ENCODE results near the gene ERVW-1. TPM values are rescaled to one million over a fixed set of nuclear protein-coding genes. Genes with fewer than 3 reads are reported as not detected.
"Not testable (repeated sequence)": the region's sequence is repeated elsewhere in the genome, so short reads cannot be mapped to it uniquely, and the experiment has no call there.

The ERVW-1 gene
- total RNA-seq, 1 experiment from 2014 or later: not detected

DNA sequence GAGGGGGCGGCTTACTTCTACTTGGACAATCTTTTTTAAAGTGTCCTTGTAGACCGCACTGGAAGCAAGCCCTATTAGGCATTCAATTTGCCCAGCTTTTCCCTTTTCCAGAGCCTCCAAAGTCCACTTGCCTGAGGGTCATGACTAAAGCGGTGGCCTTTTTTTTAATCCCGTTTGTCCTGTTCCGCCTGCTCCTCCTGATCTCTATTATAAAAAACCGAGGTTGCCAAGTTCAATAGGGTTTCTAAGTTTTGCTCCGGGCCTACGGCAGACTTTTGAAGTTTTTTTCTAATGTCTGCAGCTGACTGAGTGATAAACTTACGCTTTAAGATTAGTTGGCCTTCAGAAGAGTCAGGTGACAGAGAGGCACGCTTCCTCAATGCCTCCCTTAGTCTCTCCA is 3.8 kb downstream of the ERVW-1 start:
- not testable (repeated sequence) for DNase-seq (ENCODE audit: low read depth)

DNA sequence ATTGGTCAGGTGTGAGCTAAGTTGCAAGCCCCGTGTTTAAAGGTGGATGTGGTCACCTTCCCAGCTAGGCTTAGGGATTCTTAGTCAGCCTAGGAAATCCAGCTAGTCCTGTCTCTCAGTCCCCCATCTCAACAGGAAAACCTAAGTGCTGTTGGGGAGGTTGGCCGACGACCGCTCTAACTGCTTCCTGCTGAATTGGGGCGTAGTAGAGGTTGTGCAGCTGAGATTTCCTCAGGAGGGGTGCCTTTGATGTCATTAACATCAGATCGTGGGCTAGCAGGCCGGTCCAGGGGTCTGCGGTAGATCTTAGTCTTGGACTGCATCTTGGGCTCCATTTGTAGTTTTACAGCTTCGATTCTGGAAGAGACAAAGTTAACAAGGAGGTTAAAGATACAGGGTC is 9.2 kb downstream of the ERVW-1 start:
- DNase-seq (ENCODE audit: low read depth): not testable (repeated sequence)

DNA sequence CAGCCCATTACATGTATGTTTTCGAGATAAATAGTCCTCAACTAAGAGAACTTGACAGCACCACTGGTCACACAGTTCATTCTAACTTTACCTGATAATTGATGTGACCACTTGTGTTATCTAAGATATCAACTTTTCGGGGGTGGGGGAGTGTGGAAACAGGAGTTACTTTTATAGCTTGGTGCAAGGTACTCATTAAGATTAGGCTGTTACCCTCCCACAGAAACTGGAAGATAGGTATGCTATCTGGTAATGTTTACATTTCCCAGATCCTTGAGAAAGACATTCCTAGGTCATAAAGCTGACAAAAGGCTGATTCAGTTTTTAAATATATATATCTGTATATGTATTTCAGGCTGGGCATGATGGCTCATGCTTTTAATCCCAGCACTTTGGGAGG is 11.1 kb downstream of the ERVW-1 start:
- DNase-seq (ENCODE audit: low read depth): no peak

DNA sequence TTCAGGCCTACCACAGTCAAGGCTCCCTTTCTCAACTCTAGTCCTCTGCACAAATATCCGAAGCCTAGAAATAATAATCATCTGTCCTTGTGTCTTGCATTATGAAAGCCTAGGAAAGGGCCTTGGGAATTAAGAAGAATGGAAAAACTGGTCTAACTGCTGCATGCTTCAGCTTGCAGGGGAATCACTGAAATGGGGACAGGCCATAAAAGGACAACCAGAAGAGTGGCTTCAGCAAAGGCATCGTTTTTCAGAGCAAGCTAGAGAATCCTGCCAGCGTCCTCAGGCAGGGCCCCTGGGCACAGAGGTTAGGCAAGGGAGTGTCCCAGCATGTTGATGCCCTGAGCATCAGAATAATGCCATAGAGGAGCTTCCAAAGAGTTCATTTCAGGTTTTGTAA is 13.2 kb downstream of the ERVW-1 start:
- DNase-seq (ENCODE audit: low read depth): no peak

DNA sequence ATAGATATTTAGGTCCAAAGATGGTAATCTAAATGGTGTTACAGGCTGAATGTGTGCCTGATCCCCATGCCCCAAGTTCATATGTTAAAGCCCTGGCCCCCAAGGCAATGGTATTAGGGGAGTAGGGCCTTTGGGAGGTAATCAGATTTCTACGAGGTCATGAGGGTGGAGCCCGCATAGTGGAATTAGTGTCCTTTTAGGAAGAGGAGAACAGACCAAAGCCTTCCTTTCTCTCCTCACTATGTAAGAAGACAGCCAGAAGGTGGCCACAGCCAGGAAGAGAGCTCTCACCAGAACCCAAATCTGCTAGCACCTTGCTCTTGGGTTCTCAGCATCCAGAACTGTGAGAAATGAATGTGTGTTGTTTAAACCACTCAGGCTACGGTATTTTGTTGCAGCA is 15.2 kb downstream of the ERVW-1 start:
- DNase-seq (ENCODE audit: low read depth): no peak

DNA sequence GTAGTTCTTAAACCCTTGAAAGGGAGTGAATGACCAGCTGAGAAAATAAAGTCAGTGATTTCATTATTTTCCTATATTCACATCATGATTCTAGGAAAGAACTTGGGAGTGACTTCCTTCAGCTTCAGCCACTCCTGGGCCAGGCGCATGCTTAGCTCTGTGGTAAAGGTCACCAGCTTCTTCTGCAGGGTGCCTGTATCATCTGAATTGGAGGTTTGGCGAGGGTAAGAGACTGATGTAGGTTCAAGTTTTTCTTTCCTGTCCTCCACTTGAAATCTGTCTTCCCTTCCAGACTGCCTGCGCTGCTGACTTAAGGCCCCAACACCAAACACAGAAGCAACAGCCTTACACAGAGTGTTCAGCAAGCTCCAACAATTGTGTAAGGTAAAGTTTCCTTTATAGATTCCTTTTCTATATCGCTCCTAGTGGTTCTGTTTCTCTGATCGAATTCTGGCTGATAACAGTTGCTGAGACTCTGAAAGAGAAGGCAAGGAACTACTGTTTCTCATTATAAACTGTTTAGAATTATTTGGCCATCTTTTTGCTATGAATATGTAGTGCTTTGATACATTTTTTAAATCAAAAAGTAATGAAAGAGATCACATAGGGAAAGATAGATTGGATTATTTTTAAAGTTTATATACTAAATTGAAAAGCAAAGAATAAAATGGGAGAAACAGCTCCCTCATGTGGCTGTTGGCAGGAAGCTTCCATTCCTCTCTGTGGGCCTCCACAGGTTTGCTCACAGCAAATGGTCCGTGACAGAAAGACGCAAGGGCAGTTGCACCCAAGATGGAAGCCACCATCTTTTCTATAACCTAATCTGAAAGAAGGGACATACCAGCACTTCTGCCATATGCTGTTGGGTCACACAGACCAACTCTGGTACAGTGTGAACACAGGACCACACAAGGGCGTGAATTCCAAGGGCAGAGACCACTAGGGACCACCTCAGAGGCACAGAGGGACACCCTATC is 16.4 kb downstream of the ERVW-1 start:
- DNase-seq (ENCODE audit: low read depth): peak; percentile 50

DNA sequence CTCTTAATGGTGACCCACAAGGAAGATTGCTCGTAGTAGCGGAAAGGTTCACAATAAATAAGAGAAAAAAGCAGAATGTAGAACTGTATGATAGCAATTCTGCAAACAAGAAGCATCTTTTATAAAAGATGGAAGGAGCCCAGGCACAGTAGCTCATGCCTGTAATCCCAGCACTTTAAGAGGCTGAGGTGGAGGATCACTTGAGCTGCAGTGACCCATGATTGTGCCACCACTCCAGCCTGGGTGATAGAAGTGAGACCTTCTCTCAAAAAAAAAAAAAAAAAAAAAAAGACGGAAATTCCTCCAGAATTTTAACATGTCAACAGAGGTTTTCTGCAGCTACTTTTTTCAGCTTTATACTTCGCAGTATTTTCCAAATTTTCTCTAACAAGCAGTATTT is 17.2 kb downstream of the ERVW-1 start:
- no peak for DNase-seq (ENCODE audit: low read depth)

DNA sequence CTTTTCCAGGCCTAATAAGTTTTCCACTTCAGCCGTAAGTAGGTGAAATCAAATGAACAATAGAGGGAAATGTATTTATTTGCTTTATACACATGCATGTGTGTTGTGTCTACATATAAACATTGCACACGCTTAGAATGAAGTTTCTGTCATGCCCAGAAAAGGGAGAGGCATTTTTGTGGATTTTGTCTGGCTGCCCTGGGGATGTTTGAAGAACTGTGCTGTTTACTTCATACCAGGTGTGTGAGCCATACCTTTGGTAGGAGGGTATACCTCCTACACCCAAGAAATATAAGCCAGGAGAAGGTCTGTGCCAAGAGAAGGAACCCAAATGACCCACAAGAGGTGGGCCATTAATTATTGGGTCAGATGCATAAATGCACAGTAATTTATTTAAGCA is 17.6 kb downstream of the ERVW-1 start:
- DNase-seq (ENCODE audit: low read depth): no peak

DNA sequence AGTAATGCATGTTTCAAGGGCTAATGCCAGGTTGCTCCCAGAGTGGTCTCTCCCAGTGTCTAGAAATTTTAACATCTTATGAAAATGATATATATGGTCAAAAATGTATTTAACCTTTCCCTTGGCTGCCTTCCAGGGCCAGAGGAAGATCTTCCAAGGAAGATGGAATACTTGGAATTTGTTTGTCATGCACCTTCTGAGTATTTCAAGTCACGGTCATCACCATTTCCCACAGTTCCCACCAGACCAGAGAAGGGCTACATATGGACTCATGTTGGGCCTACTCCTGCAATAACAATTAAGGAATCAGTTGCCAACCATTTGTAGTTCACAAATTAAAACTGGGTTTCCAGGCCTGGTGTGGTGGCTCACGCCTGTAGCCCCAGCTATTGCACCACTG is 21.5 kb downstream of the ERVW-1 start:
- no peak for DNase-seq (ENCODE audit: low read depth)

DNA sequence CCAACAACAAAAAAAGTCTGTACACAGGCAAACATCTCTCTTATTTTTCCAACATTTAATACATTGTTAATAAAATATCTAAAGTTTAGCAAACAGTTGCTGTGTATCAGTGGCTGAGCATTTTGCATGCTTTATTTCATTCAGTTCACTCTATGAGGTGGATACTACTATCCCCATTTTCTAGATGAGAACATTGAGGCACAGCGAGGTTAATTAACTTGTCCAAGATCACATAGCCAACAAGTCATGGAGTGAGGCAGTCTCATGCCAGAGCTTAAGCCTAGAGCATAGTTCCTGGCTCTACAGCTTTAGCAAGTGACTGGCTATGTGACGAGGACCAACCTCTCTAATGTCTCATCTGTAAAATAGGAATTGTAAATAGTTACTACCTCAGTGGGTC is 26.1 kb downstream of the ERVW-1 start:
- DNase-seq (ENCODE audit: low read depth): no peak

DNA sequence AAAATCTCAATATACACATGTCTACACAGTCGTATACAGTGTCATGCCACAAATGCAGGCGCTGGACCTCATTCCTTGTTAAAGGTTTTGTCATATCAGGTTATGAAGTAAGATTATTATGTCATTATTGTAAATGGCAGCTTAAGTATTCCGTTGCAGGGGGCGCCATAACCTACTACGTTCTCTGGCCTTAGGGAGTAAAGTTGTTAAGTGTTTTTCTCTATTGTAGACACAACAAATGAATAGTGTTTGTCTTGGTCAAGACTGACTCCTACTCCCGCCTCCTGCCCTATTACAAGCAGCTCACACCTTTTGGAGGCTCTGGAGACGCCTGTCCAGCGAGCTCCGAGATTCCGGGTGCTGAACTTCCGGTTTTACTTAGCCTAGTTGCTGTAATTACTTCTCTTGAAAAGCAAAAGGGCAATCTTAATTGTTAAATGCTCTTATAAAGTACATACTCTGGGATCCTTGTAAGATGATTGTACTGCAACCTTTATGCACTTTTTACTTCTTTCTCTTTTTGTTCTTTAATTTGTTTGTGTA is 29.5 kb downstream of the ERVW-1 start:
- DNase-seq (ENCODE audit: low read depth): peak; percentile 23

DNA sequence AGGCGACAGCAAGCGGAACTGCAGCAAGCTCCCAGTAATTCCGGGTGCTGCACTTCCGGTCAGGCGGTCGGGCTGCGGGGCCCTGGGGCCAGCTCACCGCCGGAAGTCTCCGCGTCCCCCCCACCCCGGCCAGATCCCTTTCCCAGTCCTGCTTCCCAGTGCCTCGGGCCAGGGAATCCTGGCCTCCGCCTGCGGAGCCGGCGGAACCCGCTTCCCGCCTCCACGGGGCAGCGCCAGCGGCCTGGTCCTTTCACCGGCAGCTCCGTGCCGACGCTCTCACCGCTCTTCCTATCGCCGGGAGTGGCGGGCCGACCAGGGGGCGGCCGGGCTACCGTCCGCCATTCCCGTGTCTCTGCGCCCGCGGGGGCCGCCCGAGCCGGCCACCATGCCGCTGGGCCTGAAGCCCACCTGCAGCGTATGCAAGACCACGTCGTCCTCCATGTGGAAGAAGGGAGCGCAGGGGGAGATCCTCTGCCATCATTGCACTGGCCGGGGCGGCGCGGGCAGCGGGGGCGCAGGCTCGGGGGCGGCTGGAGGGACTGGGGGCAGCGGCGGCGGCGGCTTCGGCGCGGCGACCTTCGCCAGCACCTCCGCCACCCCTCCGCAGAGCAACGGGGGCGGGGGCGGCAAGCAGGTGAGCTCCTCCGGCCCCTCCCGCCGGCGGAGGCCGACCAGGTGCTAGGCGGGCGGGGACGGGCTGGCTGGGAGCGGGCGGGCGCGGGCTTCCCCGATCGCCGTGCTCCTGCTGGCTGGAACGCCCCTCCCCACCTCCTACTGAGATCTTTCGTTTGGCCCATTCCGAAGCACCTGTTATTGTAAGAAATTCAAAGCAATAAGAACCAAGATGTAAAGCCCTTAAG is 30.2 kb downstream of the ERVW-1 start, which contains the start of gene GATAD1:
TSS of gene GATAD1 (plus strand) at position 138 of the 860 bp plus-strand sequence. CDS start at position 386, 248 bp downstream.
- peak; percentile 91 for DNase-seq (ENCODE audit: low read depth)

DNA sequence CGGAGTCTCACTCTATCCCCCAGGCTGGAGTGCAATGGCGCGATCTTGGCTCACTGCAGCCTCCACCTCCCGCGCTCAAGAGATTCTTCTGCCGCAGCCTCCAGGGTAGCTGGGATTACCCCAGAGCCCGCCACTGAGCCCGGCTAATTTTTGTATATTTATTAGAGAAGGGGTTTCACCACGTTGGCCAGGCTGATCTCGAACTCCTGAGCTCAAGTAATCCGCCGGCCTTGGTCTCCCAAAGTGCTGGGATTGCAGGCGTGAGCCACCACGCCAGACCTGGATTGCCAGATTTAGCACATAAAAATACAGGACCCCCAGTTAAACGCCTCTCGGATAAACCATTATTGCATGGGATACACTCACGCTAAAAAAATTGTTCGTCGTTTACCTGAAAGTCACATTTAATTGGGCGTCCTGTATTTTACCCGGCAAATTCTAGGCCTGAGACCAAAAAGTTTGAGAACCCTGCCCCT is 30.8 kb downstream of the ERVW-1 start:
- DNase-seq (ENCODE audit: low read depth): no peak

DNA sequence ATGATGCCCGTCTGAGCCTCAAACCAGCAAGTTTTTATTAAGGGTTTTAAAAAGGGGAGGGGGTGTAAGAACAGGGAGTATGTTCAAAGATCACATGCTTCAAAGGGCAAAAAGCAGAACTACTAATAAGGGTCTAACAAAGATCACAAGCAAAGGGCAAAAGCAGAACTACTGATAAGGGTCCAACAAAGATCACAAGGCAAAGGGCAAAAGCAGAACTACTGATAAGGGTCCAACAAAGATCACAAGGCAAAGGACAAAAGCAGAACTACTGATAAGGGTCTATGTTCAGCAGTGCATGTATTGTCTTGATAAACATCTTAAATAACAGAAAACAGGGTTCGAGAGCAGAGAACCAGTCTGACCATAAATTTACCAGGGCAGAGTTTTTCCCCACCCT is 35.0 kb downstream of the ERVW-1 start:
- DNase-seq (ENCODE audit: low read depth): not testable (repeated sequence)

DNA sequence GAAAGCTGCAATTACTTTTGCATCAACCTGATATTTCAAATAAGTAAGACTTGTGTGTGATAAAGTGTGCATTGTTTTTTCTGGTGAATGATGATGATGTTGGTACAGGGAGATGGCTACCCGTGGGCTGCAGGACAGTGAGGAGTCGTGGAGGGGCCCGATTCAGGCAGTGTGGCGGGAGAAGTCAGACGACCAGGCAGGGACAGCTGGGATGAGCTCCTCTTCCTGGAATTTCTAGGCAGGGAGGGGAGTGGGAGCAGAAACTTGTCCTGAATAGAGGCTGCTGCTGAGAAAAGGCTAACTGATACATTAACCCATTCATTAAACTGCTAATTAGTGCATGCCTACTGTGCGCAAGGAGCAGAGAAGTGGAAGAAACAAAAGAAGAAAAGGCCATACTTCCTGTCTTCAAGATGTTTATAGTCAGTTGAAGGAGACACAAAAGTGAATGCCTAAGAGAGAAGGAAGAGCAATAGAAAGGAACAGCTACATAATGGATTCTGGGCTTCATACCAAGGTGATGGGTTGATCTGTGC is 39.7 kb downstream of the ERVW-1 start:
- DNase-seq (ENCODE audit: low read depth): no peak

DNA sequence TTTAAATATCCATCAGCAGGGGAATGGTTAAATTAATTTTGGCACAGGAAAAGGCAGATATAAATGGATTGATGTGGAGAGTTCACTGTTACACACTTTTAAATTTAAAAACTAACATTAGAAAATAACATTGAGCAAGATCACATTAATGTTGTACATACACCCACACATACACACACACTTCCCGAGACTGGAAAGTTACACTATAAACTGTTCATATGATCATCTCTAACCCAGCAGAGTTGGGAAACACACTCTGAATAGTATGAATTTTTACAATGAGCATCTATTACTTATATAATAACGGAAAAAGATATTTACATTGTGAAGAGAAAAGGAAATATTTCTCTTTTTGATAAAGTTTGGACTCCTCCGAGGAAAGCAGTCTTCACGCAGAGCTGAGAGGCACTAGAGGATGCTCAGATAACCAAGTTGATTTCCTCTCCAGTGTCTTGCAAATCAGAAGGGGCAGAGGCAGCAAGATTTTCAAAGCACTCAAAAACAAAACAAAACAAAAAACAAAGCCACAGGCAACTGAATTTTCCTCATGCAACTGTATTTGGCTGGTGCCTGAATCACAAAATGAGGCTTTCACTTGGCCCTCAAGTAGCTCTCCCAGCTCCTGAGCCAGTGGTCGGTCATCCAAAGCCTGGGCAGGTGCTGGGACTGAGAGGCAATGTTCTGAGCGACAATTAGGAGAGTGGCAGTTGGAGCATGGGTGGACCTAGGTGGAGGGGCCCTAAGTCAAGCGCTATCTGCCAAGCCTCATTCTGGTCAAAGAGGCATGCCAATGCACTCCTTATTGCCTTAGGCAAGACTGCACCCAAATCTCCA is 40.9 kb downstream of the ERVW-1 start:
- no peak for DNase-seq (ENCODE audit: low read depth)

DNA sequence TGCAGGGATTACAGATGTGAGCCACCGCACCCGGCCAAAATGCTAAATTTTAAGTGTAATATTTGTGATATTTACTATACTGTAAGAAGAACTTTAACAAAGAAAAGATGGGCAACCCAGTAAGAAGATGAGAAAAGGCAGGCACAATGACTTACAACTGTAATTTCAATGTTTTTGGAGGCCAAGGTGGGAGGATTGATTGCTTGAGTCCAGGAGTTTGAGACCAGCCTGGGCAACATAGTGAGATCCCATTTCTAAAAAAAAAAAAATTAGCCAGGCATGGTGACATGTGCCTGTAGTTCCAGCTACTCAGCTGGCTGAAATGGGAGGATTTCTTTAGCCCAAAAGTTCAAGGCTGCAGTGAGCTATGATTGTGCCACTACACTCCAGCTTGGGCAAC is 42.2 kb downstream of the ERVW-1 start:
- DNase-seq (ENCODE audit: low read depth): no peak

DNA sequence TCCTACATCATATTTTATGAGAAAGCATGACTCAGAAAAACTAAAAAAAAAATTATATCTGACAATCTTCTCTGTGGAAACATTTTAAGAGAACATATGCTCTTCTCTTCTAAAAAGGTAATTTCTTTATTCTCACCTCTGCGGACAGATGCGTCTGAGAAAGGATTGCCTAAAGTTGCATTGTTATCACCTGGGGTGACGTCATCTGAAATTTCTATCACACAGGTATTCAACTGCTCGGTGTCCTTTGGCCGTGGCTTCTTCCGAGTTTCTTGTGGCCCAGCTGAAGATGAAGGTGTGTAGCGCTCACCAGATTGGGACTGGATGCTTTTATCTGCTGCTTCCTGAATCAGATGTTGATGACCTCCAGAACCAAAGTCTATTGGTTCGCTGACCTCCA is 44.7 kb downstream of the ERVW-1 start:
- no peak for DNase-seq (ENCODE audit: low read depth)

DNA sequence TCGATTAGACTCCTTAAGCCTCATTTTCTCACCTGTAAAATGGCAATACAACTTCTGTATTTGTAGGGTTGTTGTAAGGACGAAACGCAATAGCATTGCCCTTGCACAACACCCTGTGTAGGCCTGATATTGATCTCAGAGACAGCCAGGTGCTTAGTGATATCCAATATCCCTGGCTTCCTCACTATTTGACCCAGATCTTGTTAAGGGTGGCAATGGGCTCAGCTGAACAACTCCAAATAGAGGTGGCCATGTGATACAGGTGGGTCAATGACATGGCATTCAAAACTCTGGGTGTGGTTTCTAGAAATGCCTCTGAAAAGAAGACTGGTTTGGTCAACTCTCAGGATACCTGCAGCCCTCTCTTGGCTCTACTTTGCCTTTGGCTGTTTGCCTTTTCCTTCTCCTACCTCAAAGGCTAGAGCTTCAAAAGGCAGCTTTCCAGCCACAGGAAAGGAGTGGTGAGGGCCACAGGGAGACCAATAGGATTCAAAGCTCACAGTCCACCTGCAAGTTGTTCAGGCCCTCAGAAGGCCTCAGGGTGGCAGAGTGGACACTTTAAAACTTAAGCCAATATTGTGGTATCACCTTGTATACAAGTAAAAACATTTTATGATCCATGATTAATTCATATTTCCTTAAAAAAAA is 45.3 kb downstream of the ERVW-1 start:
- no peak for DNase-seq (ENCODE audit: low read depth)

DNA sequence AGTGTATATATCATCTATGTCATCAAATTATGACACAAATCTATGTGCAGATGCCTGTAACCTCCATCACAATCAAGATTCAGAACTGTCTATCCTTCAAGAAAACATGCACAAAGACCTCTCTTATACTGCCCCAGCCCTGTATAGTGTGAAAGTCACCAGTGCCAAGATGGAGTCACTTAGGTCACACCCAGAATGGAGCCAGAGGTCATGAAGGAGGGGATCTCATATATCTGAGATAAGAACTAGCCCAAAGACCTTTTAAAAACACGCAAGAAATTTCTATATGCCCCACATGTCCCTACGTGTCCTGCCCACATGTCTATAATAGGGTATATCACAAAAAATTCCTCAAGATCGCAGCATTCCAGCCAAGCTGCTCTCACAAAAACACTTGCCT is 50.6 kb downstream of the ERVW-1 start:
- DNase-seq (ENCODE audit: low read depth): no peak

Measured in Daoy (cell line).